Heart right ventricle (tissue), 16 donors: ENCODE results near the gene EHD1. TPM values are rescaled to one million over a fixed set of nuclear protein-coding genes. Genes with fewer than 3 reads are reported as not detected.

ENCODE experiments used
- ATAC-seq, 8 donors: fragments of 200-7000 bp; cut with Tn5 transposase; one replicate each; pipeline ENCODE4 v1.9.1; 2020; ENCODE audit warnings: mild to moderate bottlenecking in 8 of 8, moderate library complexity in 8 of 8, moderate number of reproducible peaks in 1 of 8
- DNase-seq, 2 donors: peaks; one replicate each; pipeline ENCODE4 v3.0.0-alpha.2; 2020
- H3K27ac ChIP-seq, 10 donors: fragments of 200-600 bp; sonication (generic) in 2 of 10; one replicate each; pipeline versions ENCODE4 v1.5.0 to v1.8.0; 2020 to 2022; ENCODE audit warnings: mild to moderate bottlenecking in 3 of 10
- H3K27me3 ChIP-seq, 7 donors: fragments of 200-600 bp; one replicate each; pipeline ENCODE4 v1.8.0; 2021 to 2022; ENCODE audit warnings: mild to moderate bottlenecking in 2 of 7
- H3K36me3 ChIP-seq, 9 donors: fragments of 200-600 bp; sonication (generic) in 1 of 9; one replicate each; pipeline versions ENCODE4 v1.5.0 to v1.8.0; 2020 to 2022; ENCODE audit warnings: mild to moderate bottlenecking in 2 of 9
- H3K4me1 ChIP-seq, 9 donors: fragments of 200-600 bp; sonication (generic) in 1 of 9; one replicate each; pipeline versions ENCODE4 v1.5.0 to v1.8.0; 2020 to 2022; ENCODE audit warnings: mild to moderate bottlenecking in 4 of 9
- H3K4me3 ChIP-seq, 10 donors: fragments of 200-600 bp; sonication (generic) in 2 of 10; one replicate each; pipeline versions ENCODE4 v1.5.0 to v1.8.0; 2020 to 2022; ENCODE audit warnings: mild to moderate bottlenecking in 7 of 10, moderate library complexity in 2 of 10
- H3K9me3 ChIP-seq, 11 donors: fragments of 200-600 bp in 10 of 11; sonication (generic) in 2 of 11; one replicate each; pipeline versions ENCODE4 v1.5.0 to v1.8.0; 2013 to 2022; ENCODE audit warnings: mild to moderate bottlenecking in 2 of 11, control low read depth in 1 of 11, moderate library complexity in 1 of 11
- CTCF ChIP-seq, 9 donors: fragments of 200-600 bp; sonication (generic) in 2 of 9; IDR thresholded peaks; one replicate each; pipeline versions ENCODE4 v1.5.0 to v1.8.0; 2021 to 2022; ENCODE audit warnings: antibody characterized with exemption in 9 of 9, mild to moderate bottlenecking in 5 of 9, moderate library complexity in 1 of 9
- WGBS, 2 donors: extraction: QIAGEN DNeasy Blood & Tissue Kit; methylation state at CpG; one replicate each; pipeline ENCODE4 v1.1.7; 2013; ENCODE audit warnings: inconsistent platforms in 1 of 2; 5-methylcytosine and 5-hydroxymethylcytosine counted together
- intact Hi-C, 10 donors: fragments of 100-400 bp; cut with DNase I; formaldehyde crosslinking; loops; one replicate each; pipeline versions ENCODE4 v1.11.1 to v1.14.2; 2022
- polyA plus RNA-seq, 2 donors: library from polyadenylated mRNA; stranded (reverse); fragments of 200-250 nt; gene quantifications; one replicate each; pipeline ENCODE4 v1.2.3, GENCODE V29; 2013
- total RNA-seq, 10 donors: library from RNA; stranded (reverse); fragmentation: NEBNext Ultra II Directional in 3 of 10; extraction: Animal tissue kit (Norgen Biotek cat#: 25700) in 3 of 10; gene quantifications; one replicate each; pipeline versions ENCODE4 v1.2.1 to v1.2.4, GENCODE V29; 2021 to 2023
- donor health status: Arrhythmogenic right ventricular cardiomyopathy.
- donor health status: ischemic (EF 13 %, LVEDD 7.1; RV severe dilation, severe dysfunction).
- donor health status: healthy with polysubstance abuse.
- donor health status: DM: no; HTN: yes; CAD: no.
- donor health status: DM: no; HTN: no; CAD: no.
- donor health status: ischemic (EF 25% LVEDD 6.9; RV normal size, moderate dysfunction).
- donor health status: ischemic (EF 25% LVEDD 5.7; RV mildly dilated, moderate dysfunction).
- donor health status: healthy.
- donor health status: DM: yes; HTN: yes; CAD: no.
- donor health status: Ischemic cardiomyopathy.
- donor health status: ischemic (EF 35%, LVEDD 5.7; RV mildly dilated, moderate dysfunction).
- donor health status: nonischemic (EF 11% LVEDD 7.7; RV severe dilation, severe dysfunction).
- donor health status: DM: yes; HTN: yes; CAD: no.
- donor health status: PGD.
- donor health status: ischemic (EF 29% LVEDD 5.4; RV normal size, mild dysfunction).
- donor health status: nonischemic (EF 23%, LVEDD 6.1; RV moderate dilation, normal function).

Gene EHD1
- total and polyA plus RNA-seq, 12 donors = 26.0 to 73.1 (median 41.1) TPM

DNA sequence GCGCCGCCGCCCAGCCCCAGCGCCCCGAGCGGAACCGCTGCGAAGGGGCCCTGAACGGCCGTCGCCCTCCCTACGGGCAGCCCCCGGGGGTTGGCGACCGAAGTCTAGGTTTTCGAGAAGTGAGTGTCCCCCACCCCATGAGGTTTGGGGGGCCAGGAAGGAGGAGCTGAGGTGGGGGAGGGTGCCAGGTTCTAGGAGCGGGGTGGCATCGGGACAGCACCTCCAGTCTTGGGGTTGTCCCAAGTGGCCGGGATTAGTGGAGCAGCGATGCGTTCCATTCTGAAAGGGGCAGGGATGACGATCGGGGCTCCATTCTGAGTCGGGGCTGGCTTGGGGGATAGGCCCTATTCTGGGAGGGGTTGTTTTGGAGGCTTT is 46.5 kb upstream of the EHD1 start:
- peak in 1 of 2 donors; percentile 40 for DNase-seq
- Histone ChIP-seq H3K9me3 (no peaks in the 10 kb centered on the region), H3K36me3 (peaks cover 0 to 36% (median 10%) of the 10 kb centered on the region in 9 donors), H3K27ac (peak overlapping the region in 9 of 10 donors; percentile 89 to 99 (median 96)), H3K4me3 (peak overlapping the region; percentile 84 to 100 (median 98)), H3K27me3 (no peaks in the 10 kb centered on the region), H3K4me1 (peaks cover 10 to 36% (median 21%) of the 10 kb centered on the region in 9 donors)
- WGBS, 2 donors = 0% methylated on average over 24 of the region's 24 CpGs
- ATAC-seq = peak in 2 of 8 donors; percentile 1 to 3
- TF ChIP-seq CTCF (IDR thresholded peaks at IDR 0.05) = no peak
- intact Hi-C loops = loop anchor here in 7 of 10 donors (5.0 to 10.0 kb wide), 7 partner anchors 52 to 192 kb away; partner anchors contain the start of genes BATF2 (in 4 of the 7), ARL2 (in 2 of the 7), CDCA5 (in 1 of the 7) and SNX15 (in 1 of the 7)

- intact Hi-C loops = loop anchor here in 4 of 10 donors (5.0 to 10.0 kb wide), 5 partner anchors 71 to 193 kb away; partner anchors contain the start of genes BATF2 (in 2 of the 4), ARL2 (in 1 of the 4), CDCA5 (in 1 of the 4) and SNX15 (in 1 of the 4)
These were observed 45.8 kb upstream of the EHD1 start, which contains the start of gene PPP2R5B for GRCh38 chr11:64923944-64924909. TSS of gene PPP2R5B (plus strand) at chr11:64924689. CDS start at chr11:64925735, 1,046 bp downstream.

DNA sequence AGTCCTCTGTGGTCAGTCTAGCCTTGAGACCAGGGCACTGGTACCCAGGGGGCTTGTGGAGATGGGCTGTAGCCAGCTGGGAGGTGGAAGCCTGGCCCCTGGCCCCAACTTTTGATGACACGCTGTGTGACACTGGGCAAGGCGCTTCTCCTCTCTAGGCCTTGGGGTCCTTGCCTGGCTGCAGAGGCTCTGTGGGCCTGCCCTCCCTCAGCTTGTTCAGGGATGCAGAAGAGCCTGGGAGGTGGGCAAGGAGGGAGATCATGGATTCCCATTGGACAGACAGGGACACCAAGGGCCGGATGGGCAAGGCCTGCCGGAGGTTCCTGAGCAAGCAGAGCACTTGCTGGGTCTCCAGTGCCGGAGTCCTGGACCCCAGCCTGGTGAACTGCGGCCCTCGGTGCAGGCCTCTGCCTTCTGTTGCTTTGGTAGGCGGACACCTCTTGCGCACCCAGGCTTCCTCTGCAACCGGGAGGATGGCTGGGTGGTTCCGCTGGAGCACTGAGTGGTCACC is 44.8 kb upstream of the EHD1 start:
- H3K9me3 ChIP-seq = no peaks in the 10 kb centered on the region
- no peak for DNase-seq
- WGBS, 2 donors = 88 to 89% methylated on average over 11 of the region's 11 CpGs
- H3K36me3 ChIP-seq = peaks cover 0 to 19% (median 2%) of the 10 kb centered on the region in 9 donors
- peak overlapping the region in 8 of 10 donors; percentile 89 to 99 (median 96) for H3K27ac ChIP-seq
- H3K4me3 ChIP-seq = peak overlapping the region in 7 of 10 donors; percentile 84 to 100 (median 100)
- H3K4me1 ChIP-seq = peaks cover 10 to 53% (median 35%) of the 10 kb centered on the region in 9 donors
- H3K27me3 ChIP-seq = no peaks in the 10 kb centered on the region
- no peak for ATAC-seq
- no peak for TF ChIP-seq CTCF (IDR thresholded peaks at IDR 0.05)
- intact Hi-C loops = loop anchor here in 4 of 10 donors (5.0 to 10.0 kb wide), 5 partner anchors 72 to 194 kb away; partner anchors contain the start of genes BATF2 (in 2 of the 4), ARL2 (in 1 of the 4), CDCA5 (in 1 of the 4) and SNX15 (in 1 of the 4)

More at GRCh38 chr11:64923944-64924909, 45.8 kb upstream of the EHD1 start, which contains the start of gene PPP2R5B:
- Histone ChIP-seq H3K9me3 (no peaks in the 10 kb centered on the region), H3K36me3 (peaks cover 0 to 29% (median 10%) of the 10 kb centered on the region in 9 donors), H3K4me3 (peak within 1 kb of the TSS; percentile 84 to 100 (median 98)), H3K27ac (peak within 1 kb of the TSS; percentile 89 to 99 (median 96)), H3K4me1 (peaks cover 10 to 43% (median 27%) of the 10 kb centered on the region in 9 donors), H3K27me3 (no peaks in the 10 kb centered on the region)
- ATAC-seq = peak; percentile 95 to 98 (median 98)
- TF ChIP-seq CTCF (IDR thresholded peaks at IDR 0.05) = no peak
- peak; percentile 92 to 94 for DNase-seq
- WGBS, 2 donors = 1% methylated on average over 47 of the region's 47 CpGs
